ENCODE results near the gene ZNF33B.
"Not testable (repeated sequence)": the region's sequence is repeated elsewhere in the genome, so short reads cannot be mapped to it uniquely, and the experiment has no call there.

ZNF33B gene

DNA sequence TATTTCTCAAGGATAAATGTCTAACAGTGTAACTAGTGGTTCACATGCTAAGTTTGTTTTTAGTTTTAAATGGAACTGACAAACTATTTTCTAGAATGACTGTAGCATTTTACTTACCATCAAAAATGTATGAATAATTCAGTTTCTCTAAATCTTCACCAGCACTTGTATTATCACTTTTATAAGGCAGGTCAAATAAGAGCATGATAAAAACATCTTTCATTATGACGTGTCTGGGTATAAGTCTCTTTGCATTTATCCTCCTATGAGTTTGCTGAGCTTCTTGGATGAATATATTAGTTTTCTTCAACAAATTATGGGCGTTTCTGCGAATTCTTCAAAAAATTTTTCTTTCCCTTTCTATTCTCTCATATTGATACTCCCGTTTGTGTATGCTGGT lies 19.9 kb downstream of the ZNF33B start:
- no peak for DNase-seq (ENCODE audit: low read depth in 4 of 4, low spot score in 1 of 4)

DNA sequence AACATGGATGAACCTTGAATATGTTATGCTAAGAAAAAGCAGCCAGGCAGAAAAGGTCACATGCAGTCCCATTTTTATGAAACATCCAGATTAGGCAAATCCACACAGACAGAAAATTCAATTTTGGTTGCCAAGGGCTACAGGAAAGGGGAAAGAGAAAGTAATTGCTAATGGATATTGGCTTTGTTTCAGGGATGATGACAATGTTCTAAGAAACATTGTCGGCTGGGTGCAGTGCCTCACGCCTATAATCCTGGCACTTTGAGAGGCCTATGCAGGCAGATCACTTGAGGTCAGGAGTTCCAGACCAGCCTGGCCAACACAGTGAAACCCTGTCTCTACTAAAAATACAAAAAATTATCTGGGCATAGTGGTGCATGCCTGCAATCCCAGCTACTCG lies 23.0 kb downstream of the ZNF33B start:
- no peak for DNase-seq (ENCODE audit: low read depth in 4 of 4, low spot score in 1 of 4)

DNA sequence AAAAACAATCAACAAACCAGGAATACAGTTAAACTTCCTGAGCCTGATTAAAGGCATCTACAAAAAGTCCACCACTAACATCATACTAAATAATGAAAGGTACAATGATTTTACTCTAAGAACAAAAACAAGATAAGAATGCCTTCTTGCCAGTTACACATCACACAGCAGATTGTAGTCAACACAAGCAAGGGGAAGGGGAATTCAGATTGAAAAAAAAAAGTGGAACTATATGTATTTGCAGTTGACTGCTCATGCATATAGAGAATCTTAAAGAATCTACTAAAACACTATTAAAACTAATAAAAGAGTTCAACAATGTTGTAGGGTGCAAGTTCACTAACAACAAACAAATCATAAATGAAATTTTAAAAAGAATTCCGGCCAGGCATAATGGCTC lies 28.5 kb downstream of the ZNF33B start:
- DNase-seq (ENCODE audit: low read depth in 4 of 4, low spot score in 1 of 4) = no peak

DNA sequence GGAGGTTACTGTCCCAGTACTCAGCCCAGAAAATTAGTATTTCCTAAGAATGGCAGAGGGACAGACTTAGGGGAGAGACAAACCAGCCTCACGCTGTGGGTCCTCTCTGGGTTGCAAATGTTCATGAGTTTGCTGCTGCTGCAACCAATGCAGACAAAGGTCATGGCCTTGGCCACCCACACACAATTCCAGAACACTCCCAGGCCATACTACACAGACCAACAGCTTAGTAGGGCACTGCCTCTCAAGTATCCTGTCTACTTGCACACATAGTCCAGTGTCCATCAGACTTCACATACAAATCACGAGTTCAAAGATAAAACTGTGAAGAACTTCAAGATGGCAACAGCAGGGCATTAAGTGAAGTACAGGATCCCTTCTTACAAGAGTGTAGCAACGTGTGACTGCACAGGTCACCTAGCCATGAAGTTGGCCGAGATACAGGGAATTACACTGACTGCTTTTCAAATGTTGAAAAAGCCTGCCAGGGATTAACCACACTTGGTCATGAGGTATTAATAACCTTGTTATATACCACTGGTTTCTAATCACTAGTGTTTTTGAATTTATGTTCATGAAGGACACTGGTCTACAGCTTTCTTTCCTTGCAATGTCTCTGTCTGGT lies 40.0 kb downstream of the ZNF33B start:
- DNase-seq (ENCODE audit: low read depth in 4 of 4, low spot score in 1 of 4) = no peak

DNA sequence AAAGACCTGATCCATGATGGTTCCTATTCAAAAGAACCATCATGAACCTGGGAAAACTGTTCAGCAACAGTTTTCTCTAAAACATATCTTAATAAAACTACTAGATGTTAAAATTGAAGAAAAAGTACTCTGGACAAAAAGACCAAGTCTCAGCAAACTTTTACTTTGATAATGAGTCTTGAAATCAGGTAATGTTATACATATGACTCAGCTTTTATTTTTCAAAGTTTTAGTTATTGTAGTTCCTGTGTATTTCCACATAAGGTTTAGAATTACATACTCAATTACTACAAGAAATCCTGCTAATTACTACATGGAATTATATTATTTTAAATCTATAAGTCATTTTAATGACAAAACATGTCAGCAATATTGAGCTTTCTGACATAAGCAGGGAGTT lies 42.2 kb downstream of the ZNF33B start:
- DNase-seq (ENCODE audit: low read depth in 4 of 4, low spot score in 1 of 4) = no peak

DNA sequence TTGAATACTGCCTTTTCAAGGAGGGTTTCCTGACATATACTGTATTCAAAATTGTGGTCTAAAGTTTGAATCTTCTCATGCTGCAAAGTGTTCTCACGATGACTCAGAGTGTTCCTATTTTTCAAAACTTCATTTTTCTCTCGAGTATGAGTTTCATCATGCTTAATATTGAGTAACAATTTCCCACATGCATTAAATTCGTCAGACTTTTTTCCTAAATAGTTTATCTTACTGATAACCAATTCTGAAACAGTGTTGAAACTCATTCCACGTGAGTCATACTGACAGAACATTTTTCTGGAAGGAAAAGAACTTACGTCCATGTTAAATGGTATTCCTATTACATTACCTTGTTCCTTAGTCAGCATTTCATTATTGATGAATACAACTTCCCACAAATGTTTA lies 44.1 kb downstream of the ZNF33B start:
- no peak for DNase-seq (ENCODE audit: low read depth in 4 of 4, low spot score in 1 of 4)

DNA sequence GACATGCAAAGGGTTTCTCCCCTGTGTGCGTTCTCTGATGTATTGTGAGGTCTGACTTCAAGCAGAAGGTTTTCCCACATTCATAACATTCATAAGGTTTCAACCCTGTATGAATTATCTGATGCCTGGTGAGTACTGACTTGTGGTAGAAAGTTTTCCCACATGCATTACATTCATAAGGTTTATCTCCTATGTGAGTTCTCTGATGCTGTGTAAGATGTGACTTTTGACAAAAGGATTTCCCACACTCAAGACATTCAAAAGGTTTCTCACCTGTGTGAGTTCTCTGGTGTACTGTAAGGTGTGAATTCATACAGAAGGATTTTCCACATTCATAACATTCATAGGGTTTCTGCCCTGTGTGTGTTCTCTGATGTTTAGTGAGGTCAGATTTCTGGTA lies 45.1 kb downstream of the ZNF33B start:
- DNase-seq (ENCODE audit: low read depth in 4 of 4, low spot score in 1 of 4) = no peak

DNA sequence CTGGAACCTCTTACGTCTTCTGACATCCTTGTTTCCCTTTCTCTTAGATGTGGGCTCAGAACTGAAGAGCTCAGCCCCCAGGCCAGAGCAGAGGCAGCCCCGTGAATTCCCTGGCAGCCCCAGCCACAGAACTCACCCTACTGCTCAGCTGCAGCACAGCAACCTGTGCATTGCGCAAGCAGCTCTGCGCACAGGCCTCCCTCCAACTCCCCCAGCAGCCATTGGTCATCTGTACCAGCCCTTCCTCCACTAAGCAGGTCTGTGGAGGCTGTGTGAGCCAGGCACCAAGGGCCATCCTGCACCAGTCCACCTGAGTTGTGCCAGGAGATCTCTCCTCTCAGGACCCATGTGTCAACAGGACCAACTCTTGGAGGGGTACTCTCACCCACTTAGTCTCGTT lies 54.5 kb downstream of the ZNF33B start:
- DNase-seq (ENCODE audit: low read depth in 4 of 4, low spot score in 1 of 4) = no peak

DNA sequence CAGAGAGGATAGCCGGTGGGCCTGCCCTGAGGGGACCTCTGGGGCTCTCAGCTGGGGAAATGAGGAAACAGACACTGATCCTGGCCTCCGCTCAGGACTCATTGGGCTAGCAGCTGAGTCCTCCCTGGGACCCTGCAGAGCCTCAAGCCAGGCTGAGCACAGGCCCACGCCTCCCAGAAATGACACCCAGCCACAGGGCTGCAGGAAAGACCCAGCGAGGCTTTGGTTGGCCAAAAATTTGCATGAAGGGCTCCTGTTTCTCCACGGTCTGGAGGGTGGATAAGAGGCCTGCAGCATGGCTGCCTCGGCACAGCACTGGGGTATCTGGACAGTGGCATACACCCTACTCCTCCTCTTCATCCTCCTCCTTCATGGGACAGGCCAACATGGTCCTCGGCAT lies 60.4 kb downstream of the ZNF33B start:
- no peak for DNase-seq (ENCODE audit: low read depth in 4 of 4, low spot score in 1 of 4)

DNA sequence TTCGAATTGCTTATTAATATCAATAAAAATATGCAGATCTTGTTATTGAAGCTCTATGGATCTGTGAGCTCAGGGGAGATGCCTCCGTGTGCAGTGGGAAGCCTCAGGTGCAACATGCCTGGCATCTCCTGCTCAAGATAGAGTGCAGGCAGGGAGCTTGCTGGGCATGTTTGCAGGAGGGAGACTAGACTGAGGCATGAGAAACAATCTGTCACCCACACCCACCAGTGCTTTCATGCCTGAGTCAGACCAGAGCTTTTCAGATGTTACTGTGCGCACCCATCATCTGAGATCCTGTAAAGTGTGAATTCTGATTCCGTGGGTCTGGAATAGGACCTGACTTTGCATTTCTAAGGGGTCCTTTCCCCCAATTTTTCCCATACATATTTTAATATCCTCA lies 62.0 kb downstream of the ZNF33B start:
- DNase-seq (ENCODE audit: low read depth in 4 of 4, low spot score in 1 of 4) = no peak

DNA sequence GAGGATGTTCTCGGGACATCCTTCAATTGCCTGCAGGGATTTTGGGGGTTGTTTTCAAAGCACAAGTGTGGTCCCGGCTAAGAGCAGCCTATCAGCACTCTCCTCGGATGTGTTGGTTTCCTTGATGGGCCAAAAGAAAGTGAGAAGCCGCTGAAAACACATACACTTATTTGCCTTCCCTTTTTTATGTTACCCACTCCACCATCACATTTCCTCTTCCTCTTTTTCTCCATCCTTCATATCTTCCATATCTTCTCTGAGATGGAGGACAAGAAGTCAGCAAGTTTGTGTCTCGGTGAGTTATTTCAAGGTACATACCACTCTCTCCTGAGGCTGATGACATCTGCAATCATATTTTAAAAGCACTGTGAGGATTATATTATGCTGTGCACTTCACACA lies 64.0 kb downstream of the ZNF33B start:
- DNase-seq (ENCODE audit: low read depth in 4 of 4, low spot score in 1 of 4) = no peak

DNA sequence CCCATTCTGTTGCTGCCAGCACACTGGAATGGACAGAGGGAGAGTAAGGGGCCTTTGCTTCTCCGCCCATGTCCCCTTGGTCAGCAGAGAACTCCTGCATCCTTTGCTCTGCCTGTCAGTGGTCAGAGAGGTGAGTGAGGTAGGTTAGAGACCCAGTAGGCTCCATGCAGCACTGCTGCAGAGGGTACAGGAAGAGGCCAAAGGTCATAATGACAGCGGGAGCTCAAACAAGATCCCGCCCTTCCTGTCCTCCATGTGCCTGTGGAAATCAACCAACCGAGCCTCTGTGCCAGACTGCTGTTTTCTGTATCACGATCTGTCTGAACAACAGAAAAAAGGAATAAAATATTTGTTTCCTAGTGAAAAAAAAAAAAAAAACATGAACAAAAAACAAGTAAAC lies 81.4 kb downstream of the ZNF33B start:
- no peak for DNase-seq (ENCODE audit: low read depth in 4 of 4, low spot score in 1 of 4)

DNA sequence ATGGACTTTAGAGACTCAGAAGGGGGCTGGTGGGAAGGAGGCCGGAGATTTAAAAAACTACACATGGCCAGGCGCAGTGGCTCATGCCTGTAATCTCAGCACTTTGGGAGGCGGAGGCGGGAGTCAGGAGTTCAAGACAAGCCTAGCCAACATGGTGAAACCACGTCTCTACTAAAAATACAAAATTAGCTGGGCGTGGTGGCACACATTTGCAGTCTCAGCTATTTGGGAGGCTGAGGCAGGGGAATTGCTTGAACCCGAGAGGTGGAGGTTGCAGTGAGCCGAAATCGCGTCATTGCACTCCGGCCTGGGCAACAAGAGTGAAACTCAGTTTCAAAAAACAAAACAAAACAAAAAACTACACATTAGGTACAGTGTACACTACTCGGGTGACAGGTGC lies 84.8 kb downstream of the ZNF33B start:
- not testable (repeated sequence) for DNase-seq (ENCODE audit: low read depth in 4 of 4, low spot score in 1 of 4)

DNA sequence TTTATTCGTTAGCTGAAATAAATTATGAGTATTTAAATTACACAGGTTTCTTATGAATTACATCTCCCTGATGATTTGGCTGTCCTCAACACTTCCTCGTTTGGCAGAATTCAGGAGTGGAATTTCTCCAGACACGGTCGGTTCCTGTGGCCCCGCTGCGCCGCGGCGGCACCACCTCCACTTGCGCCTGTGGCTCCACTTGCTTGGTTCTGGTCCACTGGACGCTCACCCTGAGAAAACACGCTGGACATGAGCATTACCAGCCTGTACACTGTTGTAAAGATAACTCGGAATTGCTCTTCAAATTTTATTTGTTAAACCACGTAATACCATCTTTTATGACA lies 85.3 kb downstream of the ZNF33B start:
- DNase-seq (ENCODE audit: low read depth in 4 of 4, low spot score in 1 of 4) = no peak

DNA sequence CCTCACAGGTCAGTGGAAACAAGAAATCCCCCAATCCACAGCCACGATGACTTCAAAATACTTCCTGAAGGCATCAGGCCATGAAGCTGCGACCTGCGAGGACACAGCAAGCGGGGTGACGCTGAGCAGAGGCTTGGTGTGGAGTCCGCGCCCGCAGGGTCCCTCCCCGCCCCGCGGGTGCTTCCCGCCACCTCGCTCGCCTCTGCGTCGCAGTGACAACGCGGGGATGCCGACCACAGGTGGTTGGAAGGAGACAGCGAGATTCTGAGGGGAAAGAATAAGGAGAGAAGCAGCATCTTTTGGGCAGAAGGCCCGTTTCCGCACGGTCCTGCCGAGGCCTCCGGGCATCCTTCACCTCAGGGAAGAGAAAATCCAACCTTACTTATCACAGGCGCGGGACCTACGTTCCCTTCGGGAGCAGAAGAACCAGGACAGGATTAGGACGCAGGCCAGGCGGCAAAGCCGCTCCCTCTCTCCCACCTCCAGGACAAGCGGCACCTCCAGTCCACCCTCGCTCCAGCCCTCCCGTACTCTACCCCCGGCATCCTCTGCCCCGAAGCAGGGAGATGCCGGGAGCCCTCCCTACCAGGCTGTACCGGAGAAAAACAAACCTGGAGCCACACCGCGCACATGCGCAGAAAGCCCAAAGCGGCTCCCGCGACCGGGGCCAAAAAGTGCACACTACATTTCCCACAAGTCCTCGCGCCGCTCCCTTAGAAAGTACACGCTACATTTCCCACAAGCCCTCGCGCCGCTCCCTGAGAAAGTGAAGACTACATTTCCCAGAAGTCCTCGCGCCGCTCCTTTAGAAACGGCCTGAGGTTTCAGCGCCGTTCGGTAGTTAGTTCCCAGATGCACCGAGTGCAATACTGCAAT lies 85.9 kb downstream of the ZNF33B start:
- peak; percentile 90 to 92 (median 92) for DNase-seq (ENCODE audit: low read depth in 4 of 4, low spot score in 1 of 4)

DNA sequence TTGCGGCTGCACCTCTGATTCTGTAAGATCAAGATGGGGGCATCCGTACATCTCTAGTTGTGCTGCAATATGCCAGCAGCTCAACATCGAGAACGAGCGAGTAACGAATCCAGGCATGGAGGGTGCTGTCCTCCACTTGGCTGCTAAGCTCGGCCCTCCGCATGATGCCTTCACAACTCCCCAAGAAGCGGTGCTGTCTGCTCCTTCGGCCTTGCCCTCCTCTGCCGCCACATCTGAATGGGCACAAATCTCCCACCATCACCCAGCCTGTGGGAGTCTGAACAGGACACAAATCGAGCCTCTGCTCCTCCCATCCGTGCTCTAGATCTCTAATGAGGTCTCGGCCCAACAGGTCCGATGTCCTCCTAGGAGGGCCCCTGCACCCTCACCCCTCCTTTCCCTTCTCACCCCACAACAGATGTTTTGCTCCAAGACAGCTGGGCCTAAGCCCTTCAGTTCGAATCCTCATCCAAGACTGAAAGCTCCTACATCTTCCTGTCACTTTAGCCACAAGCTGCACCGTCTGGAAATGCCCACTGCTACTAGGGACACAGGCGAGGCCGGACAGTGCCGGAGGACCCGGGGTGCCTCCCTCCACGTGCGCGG lies 86.7 kb downstream of the ZNF33B start:
- DNase-seq (ENCODE audit: low read depth in 4 of 4, low spot score in 1 of 4) = no peak

DNA sequence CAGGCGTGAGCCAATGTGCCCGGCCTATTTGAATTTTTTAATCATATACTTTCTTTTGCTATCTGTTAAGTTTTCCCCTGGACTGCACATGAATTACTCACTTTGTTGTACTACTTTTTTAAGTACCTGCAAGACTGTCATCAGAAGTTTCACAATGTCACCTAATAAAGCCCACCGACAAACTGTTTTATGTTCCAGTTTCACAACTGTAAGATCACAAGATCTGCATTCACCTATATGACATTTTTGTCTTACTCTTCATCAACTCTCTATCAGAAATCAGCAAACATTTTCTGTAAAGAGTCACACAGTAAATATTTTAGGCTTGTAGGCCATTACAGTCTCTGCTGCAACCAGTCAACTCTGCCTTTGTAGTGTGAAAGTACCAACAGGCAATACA lies 88.5 kb downstream of the ZNF33B start:
- DNase-seq (ENCODE audit: low read depth in 4 of 4, low spot score in 1 of 4) = no peak

DNA sequence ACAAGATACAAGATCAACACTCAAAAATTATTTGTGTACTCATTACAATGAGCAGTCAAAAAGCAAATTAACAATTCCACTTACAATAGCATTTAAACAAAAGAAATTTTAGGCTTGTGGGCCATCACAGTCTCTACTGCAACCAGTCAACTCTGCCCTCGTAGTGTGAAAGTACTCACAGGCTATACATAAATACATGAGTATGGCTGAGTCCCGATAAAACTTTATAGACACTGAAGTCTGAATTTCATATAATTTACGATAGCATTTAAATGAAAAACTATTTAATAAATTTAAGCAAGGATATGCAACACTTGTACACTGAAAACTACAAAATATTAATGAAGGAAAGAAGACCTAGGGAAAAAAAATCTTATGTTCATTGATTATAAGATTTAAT lies 90.1 kb downstream of the ZNF33B start:
- no peak for DNase-seq (ENCODE audit: low read depth in 4 of 4, low spot score in 1 of 4)

DNA sequence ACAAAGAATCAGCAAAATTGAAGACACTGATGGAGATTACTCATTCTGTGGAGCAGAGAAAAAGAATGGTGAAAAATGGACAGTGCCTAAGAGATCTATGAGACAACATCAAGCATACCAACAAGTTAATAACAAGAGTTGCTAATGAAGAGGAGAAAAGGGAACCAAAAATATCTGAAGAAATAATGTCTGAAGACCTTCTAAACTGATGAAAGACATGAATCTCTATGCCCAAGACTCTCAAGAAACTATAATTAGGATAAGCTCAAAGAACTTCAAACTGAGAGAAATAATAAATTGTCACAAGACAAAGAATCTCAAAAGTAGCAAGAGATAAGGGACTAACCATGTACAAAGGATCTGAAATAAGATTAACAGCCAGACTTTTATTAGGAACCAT lies 93.4 kb downstream of the ZNF33B start:
- no peak for DNase-seq (ENCODE audit: low read depth in 4 of 4, low spot score in 1 of 4)

DNA sequence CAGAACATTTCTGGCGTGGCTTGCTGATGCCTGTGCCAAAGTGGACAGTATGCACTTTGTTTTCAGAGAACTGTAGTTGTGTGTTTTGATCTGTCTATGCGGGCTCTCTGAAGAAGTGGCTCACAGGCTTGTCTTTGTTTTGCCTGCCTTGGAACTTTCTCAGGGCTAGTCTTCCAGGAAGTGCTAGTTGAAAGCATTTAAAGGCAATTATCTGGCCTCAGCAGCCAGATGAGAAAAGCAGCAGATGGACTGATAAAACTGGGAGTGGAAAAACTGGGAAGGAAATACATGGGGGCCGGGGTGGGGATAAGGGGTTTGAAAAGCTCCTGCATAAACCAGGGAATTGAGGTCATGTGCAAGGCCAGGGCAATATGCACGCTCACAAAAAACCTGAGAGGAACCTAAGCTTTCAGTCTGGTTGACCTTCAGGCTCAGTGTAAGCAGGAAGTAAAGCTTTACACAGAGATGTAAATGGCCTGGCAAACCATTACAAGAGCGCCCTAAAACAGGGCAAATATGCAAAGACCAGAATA lies 94.5 kb downstream of the ZNF33B start:
- DNase-seq (ENCODE audit: low read depth in 4 of 4, low spot score in 1 of 4) = no peak

Measured in stimulated activated CD4-positive, alpha-beta T cell treated with anti-CD3 and anti-CD28 coated beads, Interleukin-1b, Interleukin-23, amount 100 ng/mL, for 24 hours (primary cell).